CD4-positive, alpha-beta T cell treated with Interleukin-4 for 1 hour (primary cell): ENCODE results near the gene YOD1.

ENCODE experiments used
- DNase-seq, 2 donors: peaks; one replicate each; pipeline ENCODE4 v3.0.0-alpha.2; 2020 to 2022

The YOD1 gene

GRCh38 chr1:207051191-207051943 is at the start of gene YOD1:
Gene YOD1 (minus strand): TSS chr1:207051208. CDS start chr1:207051030, 178 bp downstream.
- DNase-seq: no peak

DNA sequence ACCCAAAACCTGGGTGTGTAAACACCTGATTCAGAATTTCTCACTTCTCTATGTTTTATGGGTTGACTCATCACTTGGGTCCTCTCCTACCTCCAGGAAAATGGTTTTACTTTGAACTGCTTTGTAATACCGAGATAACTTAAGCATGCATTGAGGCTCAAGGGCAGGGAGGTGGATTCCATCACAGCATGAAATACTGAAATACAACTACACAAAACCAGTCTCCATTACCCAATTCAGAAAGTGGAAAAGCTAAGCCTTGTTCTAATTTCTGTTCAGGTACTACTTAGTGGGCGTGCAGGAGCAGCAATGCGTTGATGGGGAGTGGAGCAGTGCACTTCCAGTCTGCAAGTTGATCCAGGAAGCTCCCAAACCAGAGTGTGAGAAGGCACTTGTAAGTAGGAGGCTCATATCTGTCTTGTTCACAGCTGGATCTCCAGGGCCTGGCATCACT is 46.9 kb upstream of the YOD1 start:
- DNase-seq: no peak

GRCh38 chr1:207093944-207094343 is 42.9 kb upstream of the YOD1 start:
- no peak for DNase-seq

DNA sequence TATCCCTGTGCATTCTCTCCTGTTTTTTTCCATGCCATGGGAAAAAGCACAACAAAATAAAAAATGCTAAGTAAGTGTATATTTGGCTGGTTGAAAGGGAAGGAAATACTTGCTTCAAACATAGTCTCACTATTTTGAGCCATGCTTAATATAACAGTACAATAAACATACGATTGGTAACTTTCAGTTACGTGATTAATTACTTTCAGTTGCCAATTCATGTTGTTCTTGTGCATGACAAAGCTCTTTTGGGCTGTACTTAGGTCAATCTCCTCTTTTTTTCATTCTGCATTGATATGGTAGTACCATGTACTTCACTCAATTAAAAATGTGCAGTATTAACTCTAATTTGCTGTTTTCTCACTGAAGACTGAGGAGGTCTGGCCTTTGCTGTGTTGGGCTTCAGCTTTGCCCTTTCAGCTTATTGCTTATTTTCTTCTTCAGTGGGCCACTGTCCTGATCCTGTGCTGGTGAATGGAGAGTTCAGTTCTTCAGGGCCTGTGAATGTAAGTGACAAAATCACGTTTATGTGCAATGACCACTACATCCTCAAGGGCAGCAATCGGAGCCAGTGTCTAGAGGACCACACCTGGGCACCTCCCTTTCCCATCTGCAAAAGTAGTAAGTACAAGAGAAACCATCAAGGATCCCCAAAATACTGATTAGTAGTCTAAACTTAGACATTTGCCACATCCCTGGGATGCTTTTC is 40.3 kb upstream of the YOD1 start:
- no peak for DNase-seq

- no peak for DNase-seq
Observed at GRCh38 chr1:207089627-207090355, 38.8 kb upstream of the YOD1 start.

DNA sequence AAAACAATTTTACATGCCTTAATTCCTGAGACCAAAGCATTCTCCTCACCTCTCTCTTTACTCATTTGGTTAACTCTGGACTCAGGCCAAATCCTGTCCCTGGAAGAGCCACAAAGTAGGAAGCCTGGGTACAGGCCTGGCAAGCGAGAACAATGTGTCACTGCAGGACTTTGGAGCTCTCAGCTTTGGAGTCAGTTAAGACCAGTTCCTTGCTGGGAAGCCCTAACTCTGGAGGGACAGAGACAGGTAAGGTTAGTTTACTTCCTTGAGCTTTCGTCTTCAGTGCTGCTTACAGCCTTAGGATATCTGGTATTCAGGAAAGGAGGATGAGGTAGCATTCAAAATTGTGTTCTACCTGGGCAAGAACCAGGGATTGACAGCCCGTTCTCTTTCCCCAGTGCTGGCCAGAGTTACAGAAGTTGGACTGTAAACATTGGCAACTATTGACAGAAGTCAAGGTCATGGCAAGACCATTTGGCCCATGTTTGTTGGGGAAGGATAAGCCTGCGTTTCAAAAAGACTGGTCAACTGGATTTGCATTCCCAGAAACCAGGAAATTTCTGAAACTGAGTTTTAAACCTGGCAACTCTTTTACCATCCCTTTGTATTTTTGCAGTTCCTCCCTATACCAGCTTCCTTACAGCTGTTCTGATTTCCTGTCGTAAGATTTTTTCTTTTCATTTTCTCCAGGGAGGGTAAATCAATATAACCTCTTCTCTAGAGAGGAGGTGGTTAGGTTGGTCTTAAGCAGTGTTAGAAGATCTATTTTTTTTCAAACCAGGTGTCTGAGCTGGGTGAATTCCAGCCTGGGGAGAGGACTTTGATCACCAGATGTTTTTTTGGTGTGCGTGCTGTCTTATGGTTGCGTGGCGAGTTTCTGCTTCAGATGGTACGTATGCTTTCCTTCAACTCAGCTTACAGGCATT is 38.0 kb upstream of the YOD1 start, which contains the start of gene C4BPB:
Gene C4BPB (plus strand): TSS at position 160 of the 926 bp plus-strand sequence. CDS start 672 bp downstream, at position 832.
- DNase-seq: peak; percentile 19 to 24

DNA sequence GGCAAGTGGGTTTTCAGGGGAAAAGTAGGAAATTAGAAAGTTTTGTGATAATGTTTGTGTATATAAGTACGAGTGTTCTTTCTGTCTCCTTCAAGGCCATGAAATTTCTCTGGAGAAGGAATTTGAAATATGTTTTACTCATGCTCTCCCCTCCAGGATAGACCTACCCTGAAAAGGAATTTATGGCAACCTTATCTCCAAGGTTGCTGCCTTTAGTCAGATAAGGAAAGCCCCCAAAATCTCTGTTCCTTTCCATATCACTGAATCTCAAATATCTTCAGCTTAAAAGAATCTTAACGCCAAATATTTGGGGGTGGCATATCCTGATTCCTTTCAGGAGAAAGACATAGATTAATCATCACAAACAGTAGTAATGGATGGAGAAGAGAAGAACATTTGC is 37.2 kb upstream of the YOD1 start:
- DNase-seq: no peak

DNA sequence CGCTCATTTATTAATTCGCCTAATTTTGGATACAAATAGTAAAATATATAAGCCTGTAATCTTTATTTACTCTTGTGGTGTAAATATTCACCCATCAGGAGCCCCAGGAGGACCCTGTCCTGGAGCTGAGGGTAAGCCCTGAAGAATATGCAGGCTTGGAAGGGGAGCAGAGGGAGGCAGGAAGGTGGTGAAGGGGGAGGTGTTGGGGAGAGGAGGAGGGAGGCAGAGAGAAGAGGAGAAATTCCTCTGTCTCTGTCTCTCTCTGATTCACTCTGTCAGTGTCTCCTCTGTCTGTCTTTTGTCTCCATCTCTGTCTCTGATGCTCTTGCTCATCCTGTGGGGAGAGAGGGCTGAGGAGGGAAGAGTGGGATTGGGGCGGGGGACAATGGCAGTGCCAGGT is 34.9 kb upstream of the YOD1 start:
- no peak for DNase-seq

GRCh38 chr1:207084701-207085180 is 33.7 kb upstream of the YOD1 start:
- DNase-seq: peak; percentile 66 to 70

- DNase-seq: no peak
Observed at GRCh38 chr1:207084232-207084631, 33.2 kb upstream of the YOD1 start.

DNA sequence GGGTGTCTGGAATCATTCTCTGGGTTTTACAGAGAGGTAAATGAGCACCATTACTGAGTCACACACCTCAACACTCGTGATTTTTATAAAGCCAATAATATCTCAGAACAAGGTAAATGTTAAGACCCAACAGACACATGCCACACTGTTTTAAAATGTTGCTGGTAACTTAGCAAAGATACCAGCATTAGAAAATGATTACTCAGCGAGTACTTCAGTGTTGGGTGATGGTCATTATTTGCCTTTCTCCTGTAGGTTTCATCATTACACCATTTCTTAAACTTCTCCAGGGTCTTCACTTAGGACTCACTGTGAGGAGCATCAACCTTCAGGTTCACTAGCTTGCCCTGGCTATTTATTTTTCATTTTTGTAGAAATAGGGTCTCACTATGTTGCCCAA is 30.8 kb upstream of the YOD1 start:
- no peak for DNase-seq

DNA sequence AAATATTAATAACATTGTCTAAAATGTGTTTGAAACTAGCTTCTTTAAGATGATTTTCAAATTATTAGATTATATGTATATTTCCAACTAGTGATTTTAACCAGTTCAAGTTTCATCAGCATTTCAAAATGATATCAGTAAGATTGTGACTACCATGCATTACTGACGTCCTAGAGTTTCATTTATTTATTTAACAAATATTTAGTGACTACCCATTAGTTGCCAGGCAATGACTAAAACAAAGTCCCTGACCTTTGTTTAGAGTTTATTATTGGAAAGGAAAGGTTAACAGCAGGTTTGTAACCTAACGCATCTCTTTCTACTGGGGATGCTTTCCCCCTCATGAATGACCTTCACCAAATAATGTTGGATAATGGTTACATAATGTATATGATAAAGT is 30.1 kb upstream of the YOD1 start:
- no peak for DNase-seq

DNA sequence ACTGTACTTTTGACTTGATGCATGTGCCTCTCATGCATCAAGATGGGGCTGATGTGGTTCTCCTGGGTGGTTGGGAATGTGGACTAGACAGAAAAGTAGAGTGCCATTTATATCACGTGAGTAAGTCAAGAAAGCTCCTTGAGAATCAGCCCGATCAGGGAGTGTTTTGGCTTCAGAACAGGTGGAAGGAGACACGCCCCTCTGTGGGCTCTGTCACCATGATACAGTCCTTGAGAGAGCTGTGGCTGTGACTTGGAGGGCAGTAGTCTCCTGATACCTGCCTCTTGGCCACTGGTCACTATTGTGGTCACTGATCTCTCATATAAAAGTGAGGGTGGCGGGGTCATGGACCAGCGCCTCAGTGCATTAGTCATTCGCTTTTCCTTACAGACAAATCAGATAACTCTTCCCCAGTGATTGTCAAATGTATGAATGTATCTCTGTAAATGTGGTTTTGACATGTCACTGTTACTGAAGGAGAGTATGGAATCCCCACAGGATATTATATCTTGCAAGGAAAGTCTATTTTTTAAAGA is 28.8 kb upstream of the YOD1 start:
- no peak for DNase-seq

DNA sequence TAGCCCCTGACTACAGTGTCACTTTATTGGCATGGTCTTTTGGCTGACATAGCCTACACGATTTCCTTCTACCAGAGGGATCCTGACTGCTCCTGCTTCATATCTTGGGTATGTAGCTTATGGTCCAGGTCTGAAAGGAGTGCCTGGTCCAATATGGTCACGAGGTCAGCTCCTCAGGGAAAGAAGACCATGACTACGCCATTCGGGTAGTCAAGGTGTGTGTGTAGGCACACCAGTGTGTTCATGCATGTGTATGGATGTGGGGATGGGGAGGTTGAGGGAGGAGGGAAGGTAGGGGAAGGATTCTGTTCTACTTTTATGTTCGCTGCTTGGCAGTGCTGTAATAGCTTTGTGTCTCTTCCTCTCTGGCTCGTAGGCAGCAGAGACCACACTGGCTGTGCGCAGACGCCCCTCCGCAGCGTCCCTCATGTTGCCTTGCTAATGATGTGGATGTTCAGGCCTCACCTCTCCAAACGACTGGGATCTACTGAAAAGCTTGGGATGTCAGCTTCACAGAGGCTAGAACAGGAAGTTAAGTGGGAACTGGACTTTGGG is 27.6 kb upstream of the YOD1 start:
- no peak for DNase-seq

- DNase-seq: peak; percentile 73 to 82
Observed at GRCh38 chr1:207077470-207078377, 26.7 kb upstream of the YOD1 start.

GRCh38 chr1:207077012-207077411 is 26.0 kb upstream of the YOD1 start:
- no peak for DNase-seq

GRCh38 chr1:207076181-207076955 is 25.4 kb upstream of the YOD1 start:
- no peak for DNase-seq

DNA sequence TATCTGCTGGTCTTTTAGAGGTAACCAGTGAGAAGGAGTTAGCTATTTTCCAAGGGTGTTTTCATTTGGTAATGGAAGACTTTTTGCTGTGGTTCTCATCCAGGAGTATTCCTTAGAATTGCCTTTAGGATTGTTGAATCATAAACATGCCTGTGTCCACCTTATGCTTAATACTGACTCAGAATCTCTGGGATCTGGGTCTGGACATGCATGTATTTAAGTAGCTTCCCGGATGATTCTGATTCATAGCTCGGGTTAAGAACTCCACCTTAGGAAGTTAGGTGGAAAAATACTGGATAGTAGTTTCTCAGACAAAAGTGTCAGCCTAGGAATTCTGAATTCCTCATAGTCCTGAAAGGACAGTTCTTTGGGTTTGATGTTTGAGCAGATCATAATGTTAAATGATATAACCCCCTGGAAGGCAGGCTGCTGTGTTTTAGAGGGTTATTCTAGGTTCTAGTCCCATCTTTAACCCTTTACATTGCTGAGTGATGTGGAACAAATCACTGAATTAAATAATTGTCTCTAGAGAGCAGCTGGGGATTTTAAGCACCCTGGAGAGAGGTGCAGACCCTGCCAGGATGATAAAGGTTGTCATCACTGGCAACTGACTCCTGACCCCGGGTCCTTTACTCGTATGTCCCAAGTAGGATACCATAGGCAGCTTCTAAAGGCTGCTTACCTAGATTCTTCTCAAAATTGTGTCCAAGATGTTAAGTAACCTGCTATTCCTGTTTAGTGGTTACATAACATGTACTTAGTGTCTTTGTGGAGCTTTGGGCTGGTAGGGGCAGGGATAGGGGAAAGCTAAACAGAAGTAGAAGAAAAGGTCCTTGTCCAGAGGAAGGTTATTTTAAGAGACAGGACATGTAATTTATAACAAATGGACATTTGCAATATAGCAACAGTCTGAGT is 23.2 kb upstream of the YOD1 start:
- DNase-seq: no peak

DNA sequence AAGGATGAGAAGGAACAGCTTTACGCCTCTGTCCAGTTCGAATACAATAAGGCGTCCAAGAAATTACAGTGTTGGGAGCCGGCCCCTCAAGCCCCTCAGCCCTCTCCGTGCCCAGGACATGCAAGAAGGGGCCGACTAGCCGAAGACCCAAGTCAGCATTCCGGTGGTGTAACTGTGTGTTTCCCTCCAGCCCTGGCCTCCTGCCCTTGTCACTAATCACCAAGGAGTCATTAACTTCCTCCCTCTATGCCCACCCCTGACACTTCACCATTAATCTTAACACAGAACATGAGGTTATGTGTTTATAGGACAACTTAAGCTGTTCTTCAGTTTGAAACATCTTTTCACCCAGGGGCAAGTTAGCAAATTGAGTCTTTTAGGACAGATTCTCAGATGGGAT is 21.2 kb upstream of the YOD1 start:
- DNase-seq: no peak
